ENCODE data around the gene FRMPD4. TPM values are rescaled to one million over a fixed set of nuclear protein-coding genes. Genes with fewer than 3 reads are reported as not detected.

Gene FRMPD4
- total RNA-seq, 1 experiment from 2014 or later, result 1.4 TPM

GRCh38 chrX:12145402-12145801, 7.1 kb downstream of the FRMPD4 start:
- H3K4me3 Mint-ChIP-seq, result no peak overlapping the region
- no peaks in the 10 kb centered on the region for H3K27me3 Mint-ChIP-seq (ENCODE audit: low read depth)
- DNase-seq (ENCODE audit: low spot score) (no peak), ATAC-seq (no peak)
- H3K27ac Mint-ChIP-seq, result no peak overlapping the region
- ChIA-PET POLR2A (no interaction called here), CTCF (no interaction called here)
- H3K9me3 Mint-ChIP-seq, result no peaks in the 10 kb centered on the region
- TF ChIP-seq CTCF (IDR thresholded peaks at IDR 0.05), result no peak
- TF ChIP-seq AFF4 (CRISPR knock-in tag; IDR thresholded peaks at IDR 0.05; ENCODE audit: borderline replicate concordance), result no peak
- TF ChIP-seq CREM (CRISPR knock-in tag; IDR thresholded peaks at IDR 0.05), result no peak
- no peak for TF ChIP-seq FOXJ3 (CRISPR knock-in tag; IDR thresholded peaks at IDR 0.05; ENCODE audit: borderline replicate concordance)
- no peak for TF ChIP-seq GTF2I (CRISPR knock-in tag; conservative IDR thresholded peaks at IDR 0.05)
- no peak for TF ChIP-seq ZNF425 (CRISPR knock-in tag; conservative IDR thresholded peaks at IDR 0.05)
- TF ChIP-seq CBFB (CRISPR knock-in tag; IDR thresholded peaks at IDR 0.05; ENCODE audit: low read depth), result no peak
- TF ChIP-seq NFATC4 (CRISPR knock-in tag; IDR thresholded peaks at IDR 0.05), result no peak
- no peak for TF ChIP-seq USF1 (CRISPR knock-in tag; IDR thresholded peaks at IDR 0.05)
- TF ChIP-seq STAT6 (CRISPR knock-in tag; conservative IDR thresholded peaks at IDR 0.05; ENCODE audit: low read depth), result no peak
- no peak for TF ChIP-seq SMAD4 (CRISPR knock-in tag; IDR thresholded peaks at IDR 0.05)
- no peak for TF ChIP-seq PRDM15 (CRISPR knock-in tag; IDR thresholded peaks at IDR 0.05)
- no peak for TF ChIP-seq ATF1 (CRISPR knock-in tag; IDR thresholded peaks at IDR 0.05)
- no peak for TF ChIP-seq NFE2L1 (CRISPR knock-in tag; IDR thresholded peaks at IDR 0.05)
- TF ChIP-seq RORB (CRISPR knock-in tag; IDR thresholded peaks at IDR 0.05), result no peak
- TF ChIP-seq USF2 (CRISPR knock-in tag; IDR thresholded peaks at IDR 0.05), result no peak
- TF ChIP-seq ATF6 (CRISPR knock-in tag; IDR thresholded peaks at IDR 0.05), result no peak
- TF ChIP-seq EMX1 (CRISPR knock-in tag; IDR thresholded peaks at IDR 0.05), result no peak
- no peak for TF ChIP-seq SP1 (CRISPR knock-in tag; conservative IDR thresholded peaks at IDR 0.05)
- no peak for TF ChIP-seq SOX15 (CRISPR knock-in tag; IDR thresholded peaks at IDR 0.05)
- no peaks in the 10 kb centered on the region for H3K36me3 Mint-ChIP-seq
- peaks cover 2% of the 10 kb centered on the region; the same call in 1 of the 2 replicates for H3K4me1 Mint-ChIP-seq

Measured in WTC11 (cell line).